GM12873 (cell line): ENCODE data around the gene RAI14.

Source experiments
- TF ChIP-seq, protein P1 (sequence below): IDR thresholded peaks from 2 replicates; pipeline ENCODE4 v1.5.1; 2012; ENCODE audit warnings: low read depth, mild to moderate bottlenecking, moderate library complexity, low read length, control low read depth; ENCODE audit not compliant: insufficient read depth; ENCODE audit errors: missing control alignments

Gene RAI14

DNA sequence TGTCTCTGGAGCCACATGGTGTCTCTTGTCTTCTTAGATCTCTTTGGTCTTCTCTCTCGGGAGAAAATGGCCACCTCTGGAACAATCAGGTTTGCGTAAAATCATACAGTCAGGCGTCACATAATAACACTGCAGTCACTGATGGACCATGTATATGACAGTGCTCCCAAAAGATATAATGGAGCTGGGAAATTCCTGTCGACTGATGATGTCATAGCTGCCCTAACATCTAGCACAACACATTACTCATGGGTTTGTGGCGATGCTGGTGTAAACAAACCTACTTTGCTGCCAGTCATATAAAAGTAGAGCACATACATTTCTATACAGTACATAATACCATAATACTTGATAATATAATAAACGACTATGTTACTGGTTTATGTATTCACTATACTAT is 30.1 kb upstream of the RAI14 start:
- TF ChIP-seq, protein P1, sequence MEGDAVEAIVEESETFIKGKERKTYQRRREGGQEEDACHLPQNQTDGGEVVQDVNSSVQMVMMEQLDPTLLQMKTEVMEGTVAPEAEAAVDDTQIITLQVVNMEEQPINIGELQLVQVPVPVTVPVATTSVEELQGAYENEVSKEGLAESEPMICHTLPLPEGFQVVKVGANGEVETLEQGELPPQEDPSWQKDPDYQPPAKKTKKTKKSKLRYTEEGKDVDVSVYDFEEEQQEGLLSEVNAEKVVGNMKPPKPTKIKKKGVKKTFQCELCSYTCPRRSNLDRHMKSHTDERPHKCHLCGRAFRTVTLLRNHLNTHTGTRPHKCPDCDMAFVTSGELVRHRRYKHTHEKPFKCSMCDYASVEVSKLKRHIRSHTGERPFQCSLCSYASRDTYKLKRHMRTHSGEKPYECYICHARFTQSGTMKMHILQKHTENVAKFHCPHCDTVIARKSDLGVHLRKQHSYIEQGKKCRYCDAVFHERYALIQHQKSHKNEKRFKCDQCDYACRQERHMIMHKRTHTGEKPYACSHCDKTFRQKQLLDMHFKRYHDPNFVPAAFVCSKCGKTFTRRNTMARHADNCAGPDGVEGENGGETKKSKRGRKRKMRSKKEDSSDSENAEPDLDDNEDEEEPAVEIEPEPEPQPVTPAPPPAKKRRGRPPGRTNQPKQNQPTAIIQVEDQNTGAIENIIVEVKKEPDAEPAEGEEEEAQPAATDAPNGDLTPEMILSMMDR = no peak

DNA sequence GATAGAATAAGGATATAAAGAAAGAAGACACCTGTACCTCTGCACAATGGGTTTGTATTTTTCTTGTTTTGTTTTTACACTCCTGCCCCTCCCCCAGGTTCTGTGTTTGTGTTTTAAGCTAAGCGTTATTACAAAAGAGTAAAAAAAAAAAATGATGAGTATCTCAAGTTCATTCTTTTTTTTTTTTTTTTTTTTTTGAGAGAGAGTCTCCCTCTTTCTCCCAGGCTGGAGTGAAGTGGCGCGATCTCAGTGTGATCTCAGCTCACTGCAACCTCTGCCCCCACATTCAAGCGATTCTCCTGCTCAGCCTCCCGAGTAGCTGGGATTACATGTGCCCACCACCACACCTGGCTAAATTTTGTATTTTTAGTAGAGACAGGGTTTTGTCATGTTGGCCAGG is 29.4 kb upstream of the RAI14 start:
- TF ChIP-seq, protein P1 = no peak

DNA sequence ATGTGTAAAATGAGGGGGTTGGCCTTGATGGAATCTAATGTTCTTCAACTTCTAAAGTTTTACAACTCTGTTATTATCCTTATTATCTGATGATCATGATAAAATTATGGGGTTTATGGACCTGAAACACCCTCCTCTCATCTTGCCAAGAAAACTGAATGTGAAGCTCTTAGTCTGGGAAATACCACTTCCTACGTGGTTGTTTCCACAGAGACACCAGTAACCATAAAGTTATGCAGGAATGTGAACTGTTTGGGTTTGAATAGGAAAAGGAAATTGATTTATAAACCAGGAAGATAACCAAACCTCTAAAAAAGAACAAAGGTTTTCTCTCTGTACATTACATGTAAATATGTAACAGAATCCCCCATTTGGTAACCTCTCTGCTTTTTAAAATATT is 28.3 kb upstream of the RAI14 start:
- TF ChIP-seq, protein P1 = no peak

DNA sequence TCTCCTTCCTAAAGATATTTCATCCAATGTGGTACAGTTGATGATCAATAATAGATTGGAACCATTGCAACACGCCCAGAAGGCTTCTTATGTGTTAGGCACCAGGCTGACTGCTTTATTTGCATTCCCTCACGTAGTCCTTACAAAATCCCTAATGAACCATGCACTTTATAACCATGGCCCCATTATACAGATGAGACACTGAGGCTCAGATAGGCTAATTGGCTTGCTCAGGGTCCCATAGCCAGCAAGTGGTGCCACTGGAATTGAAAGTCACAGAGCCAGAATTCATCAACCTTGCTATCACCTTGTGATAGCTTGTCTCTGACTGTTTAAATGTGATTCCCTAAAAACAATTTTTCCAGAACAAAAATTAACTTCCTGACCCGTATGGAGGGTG is 27.8 kb upstream of the RAI14 start:
- TF ChIP-seq, protein P1 = no peak

DNA sequence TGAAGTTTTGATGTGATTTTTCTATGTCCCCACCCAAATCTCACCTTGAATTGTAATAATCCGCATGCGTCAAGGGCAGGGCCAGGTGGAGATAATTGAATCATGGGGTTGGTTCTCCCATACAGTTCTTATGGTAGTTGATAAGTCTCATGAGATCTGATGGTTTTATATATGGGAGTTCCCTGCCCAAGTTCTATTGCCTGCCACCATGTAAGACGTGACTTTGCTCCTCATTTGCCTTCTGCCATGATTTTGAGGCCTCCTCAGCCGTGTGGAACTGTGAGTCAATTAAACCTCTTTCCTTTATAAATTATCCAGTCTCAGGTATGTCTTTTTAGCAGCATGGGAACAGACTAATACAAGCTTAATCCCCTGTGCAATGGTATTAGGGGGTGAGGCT is 25.5 kb upstream of the RAI14 start:
- TF ChIP-seq, protein P1 = no peak

DNA sequence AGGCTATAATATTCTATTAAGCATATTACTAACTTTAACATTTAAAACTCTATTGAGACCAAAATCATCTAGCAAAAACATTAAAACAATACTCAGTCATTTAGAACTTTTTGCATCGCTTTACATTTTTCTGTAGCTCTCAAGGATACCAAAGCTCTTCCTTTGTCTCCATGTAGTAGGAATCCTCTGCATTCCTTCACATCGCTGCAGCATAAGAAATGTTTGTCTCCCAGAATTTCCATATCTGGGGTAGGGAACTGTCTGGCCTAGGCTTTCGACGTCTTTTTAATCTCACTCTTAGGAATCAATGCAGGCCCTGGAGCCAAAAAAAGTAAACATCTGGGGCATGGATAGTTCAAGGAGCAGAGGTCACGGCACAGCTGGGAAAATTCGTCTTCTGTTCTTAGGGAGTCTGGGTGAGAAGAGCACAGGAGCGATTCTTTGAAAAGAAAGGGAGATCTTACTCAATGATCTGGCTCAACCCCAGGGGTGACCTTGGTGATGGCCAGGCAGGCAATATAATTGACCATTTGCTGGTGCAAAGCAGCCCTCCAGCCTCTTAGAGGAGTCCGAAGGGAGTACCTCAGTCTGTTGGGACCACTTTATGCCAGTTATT is 23.2 kb upstream of the RAI14 start:
- TF ChIP-seq, protein P1 = no peak

DNA sequence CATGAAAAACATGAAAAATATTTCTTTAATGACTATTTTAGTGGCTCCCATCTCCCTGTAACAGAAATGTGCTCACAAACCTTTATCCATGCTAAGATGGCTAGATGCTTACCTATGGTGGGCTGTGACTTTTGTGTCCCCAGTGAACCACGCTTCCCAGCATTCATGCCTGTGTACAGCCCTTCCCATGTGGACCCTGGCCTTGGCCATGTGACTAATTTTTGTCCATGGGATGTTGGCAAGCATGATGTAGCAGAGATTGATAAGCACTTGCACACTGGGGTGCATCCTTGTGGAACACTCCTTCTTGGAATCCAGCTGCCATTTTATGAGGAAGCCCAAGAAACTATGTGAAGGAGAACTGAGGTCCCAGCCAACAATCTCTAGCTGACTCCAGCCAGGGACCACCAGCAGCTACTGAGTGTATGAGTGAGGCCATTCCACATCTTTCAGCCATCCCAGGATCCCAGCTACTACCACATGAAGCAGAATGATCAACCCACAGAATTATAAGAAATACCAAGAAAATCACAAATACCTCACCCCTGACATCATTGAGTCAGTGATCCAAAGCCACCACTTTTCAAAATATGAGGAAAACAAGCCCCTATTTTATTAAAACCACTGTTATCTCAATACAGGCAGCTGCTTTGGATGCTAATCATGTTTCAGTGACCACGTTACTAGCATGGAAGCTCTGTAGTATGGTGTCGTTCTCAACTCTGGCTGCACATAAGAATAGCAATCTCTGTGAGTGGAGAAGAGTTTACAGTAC is 16.1 kb upstream of the RAI14 start:
- TF ChIP-seq, protein P1 = no peak
